SU-DHL-6 (cell line): Measurements from ENCODE around the gene OPN1MW2.
"Not testable (repeated sequence)": the region's sequence is repeated elsewhere in the genome, so short reads cannot be mapped to it uniquely, and the experiment has no call there.

Experiments used
- H2AFZ ChIP-seq: fragments of 200-600 bp; sonication (generic); 2 replicates; pipeline ENCODE4 v1.6.1; 2014; ENCODE audit warnings: low read depth, mild to moderate bottlenecking, moderate library complexity, mixed read lengths, antibody characterized with exemption, low read length; ENCODE audit not compliant: severe bottlenecking
- H3F3A ChIP-seq: fragments of 200-600 bp; shearing (Covaris generic); 2 replicates; pipeline ENCODE4 v1.6.0; 2016; ENCODE audit warnings: antibody characterized with exemption, mild to moderate bottlenecking; ENCODE audit not compliant: insufficient read depth
- H3K27ac ChIP-seq: fragments of 200-600 bp; sonication (generic); 2 replicates; pipeline ENCODE4 v1.5.1; 2016; ENCODE audit warnings: low read depth, mild to moderate bottlenecking, low read length, moderate library complexity, mixed read lengths
- H3K27me3 ChIP-seq: fragments of 200-600 bp; sonication (generic), shearing (Covaris generic); 2 replicates; pipeline ENCODE4 v1.6.0; 2014; ENCODE audit warnings: mild to moderate bottlenecking, low read length
- H3K36me3 ChIP-seq: fragments of 200-600 bp; sonication (generic); 2 replicates; pipeline ENCODE4 v1.6.1; 2014; ENCODE audit warnings: mild to moderate bottlenecking, low read length, mixed read lengths
- H3K4me2 ChIP-seq: fragments of 300-600, 200-600 bp; shearing (Covaris generic), sonication (generic); 2 replicates; pipeline ENCODE4 v1.6.0; 2014; ENCODE audit warnings: low read length, low read depth, mild to moderate bottlenecking; ENCODE audit not compliant: poor library complexity, severe bottlenecking
- H3K4me3 ChIP-seq: fragments of 200-600 bp; sonication (generic); 2 replicates; pipeline ENCODE4 v1.5.1; 2014; ENCODE audit warnings: antibody characterized with exemption, low read length, mild to moderate bottlenecking, mixed read lengths; ENCODE audit not compliant: insufficient read depth, poor library complexity, severe bottlenecking
- H3K79me2 ChIP-seq: fragments of 200-600 bp; sonication (generic); 2 replicates; pipeline ENCODE4 v1.6.1; 2014; ENCODE audit warnings: mild to moderate bottlenecking, low read length, moderate library complexity; ENCODE audit not compliant: insufficient read depth
- H3K9ac ChIP-seq: fragments of 200-600 bp; sonication (generic); 2 replicates; pipeline ENCODE4 v1.7.0; 2014; ENCODE audit warnings: mild to moderate bottlenecking, low read length
- H3K9me2 ChIP-seq: fragments of 200-600 bp; sonication (generic); replicated peaks from 2 replicates; pipeline ENCODE4 v1.6.1; 2014; ENCODE audit warnings: low read length; ENCODE audit not compliant: insufficient read depth
- H3K9me3 ChIP-seq: fragments of 200-600 bp; sonication (generic); 2 replicates; pipeline ENCODE4 v1.6.1; 2014; ENCODE audit warnings: low read length, mixed read lengths; ENCODE audit not compliant: insufficient read depth
- H4K20me1 ChIP-seq: fragments of 200-600 bp; sonication (generic); 2 replicates; pipeline ENCODE4 v1.6.1; 2014; ENCODE audit warnings: low read depth, mild to moderate bottlenecking, antibody characterized with exemption, low read length, moderate library complexity, mixed read lengths

The OPN1MW2 gene

DNA sequence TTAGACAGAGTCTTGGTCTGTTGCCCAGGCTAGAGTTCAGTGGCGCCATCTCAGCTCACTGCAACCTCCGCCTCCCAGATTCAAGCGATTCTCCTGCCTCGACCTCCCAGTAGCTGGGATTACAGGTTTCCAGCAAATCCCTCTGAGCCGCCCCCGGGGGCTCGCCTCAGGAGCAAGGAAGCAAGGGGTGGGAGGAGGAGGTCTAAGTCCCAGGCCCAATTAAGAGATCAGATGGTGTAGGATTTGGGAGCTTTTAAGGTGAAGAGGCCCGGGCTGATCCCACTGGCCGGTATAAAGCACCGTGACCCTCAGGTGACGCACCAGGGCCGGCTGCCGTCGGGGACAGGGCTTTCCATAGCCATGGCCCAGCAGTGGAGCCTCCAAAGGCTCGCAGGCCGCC lies at the start of gene OPN1MW2:
TSS of gene OPN1MW2 (plus strand) at position 301 of the 400 bp plus-strand sequence. CDS start at position 361, 60 bp downstream.
- not testable (repeated sequence) for H4K20me1 ChIP-seq, H3K9ac ChIP-seq, H3K9me3 ChIP-seq, H3K4me3 ChIP-seq, H3F3A ChIP-seq, H3K27me3 ChIP-seq, H3K79me2 ChIP-seq, H3K9me2 ChIP-seq, H3K36me3 ChIP-seq, H2AFZ ChIP-seq, H3K4me2 ChIP-seq, H3K27ac ChIP-seq

DNA sequence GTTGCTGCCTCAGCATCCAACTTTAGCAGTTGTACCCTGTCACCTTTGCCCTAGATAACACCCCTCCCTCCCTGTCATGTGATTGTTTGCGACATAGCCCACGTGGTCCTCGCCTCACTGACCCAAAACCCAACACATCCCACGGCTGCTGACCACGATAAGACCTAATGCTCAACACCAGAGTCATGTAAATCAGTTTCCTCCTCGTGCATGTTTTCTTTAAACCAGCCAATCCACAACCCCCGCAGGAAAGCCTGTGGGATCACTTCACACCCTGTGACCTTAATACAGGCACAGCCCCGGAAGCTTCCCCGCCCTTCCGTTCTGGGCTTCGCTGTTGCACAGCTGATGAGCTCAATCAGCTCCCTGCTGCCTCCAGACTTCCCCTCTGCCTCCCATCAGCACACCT lies 47.0 kb upstream of the OPN1MW2 start:
- H3K27ac ChIP-seq, H4K20me1 ChIP-seq, H3K4me3 ChIP-seq, H3K9ac ChIP-seq, H3K4me2 ChIP-seq, H3K27me3 ChIP-seq, H2AFZ ChIP-seq, H3K36me3 ChIP-seq, H3F3A ChIP-seq, H3K9me2 ChIP-seq, H3K9me3 ChIP-seq, H3K79me2 ChIP-seq: not testable (repeated sequence)

DNA sequence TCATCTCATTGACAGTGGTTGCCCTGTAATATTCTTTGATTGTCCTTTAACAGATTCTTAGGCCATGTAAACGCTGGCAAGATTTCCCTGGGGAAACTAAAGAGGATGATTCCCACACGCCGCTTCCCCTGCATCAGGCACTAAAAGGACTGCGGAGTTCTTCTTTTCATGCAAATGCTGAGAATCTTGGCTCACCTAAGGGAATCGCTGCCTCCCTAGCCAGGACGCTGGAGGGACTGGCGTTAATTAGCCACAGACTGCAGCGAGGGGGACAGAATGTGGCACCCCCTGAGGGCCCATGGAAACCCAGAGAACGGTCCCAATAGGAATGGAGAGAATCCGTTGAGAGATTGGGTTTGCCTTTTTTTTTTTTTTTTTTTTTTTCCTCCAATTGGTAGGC lies 45.2 kb upstream of the OPN1MW2 start:
- H3K79me2 ChIP-seq, H3K9ac ChIP-seq, H3F3A ChIP-seq, H3K9me2 ChIP-seq, H3K36me3 ChIP-seq, H3K4me2 ChIP-seq, H2AFZ ChIP-seq, H3K27ac ChIP-seq, H3K9me3 ChIP-seq, H4K20me1 ChIP-seq, H3K27me3 ChIP-seq, H3K4me3 ChIP-seq: not testable (repeated sequence)

DNA sequence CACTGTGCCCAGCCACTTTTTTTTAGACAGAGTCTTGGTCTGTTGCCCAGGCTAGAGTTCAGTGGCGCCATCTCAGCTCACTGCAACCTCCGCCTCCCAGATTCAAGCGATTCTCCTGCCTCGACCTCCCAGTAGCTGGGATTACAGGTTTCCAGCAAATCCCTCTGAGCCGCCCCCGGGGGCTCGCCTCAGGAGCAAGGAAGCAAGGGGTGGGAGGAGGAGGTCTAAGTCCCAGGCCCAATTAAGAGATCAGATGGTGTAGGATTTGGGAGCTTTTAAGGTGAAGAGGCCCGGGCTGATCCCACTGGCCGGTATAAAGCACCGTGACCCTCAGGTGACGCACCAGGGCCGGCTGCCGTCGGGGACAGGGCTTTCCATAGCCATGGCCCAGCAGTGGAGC lies 37.3 kb upstream of the OPN1MW2 start, which contains the start of gene OPN1MW:
TSS of gene OPN1MW (plus strand) at position 301 of the 400 bp plus-strand sequence. CDS start at position 383, 82 bp downstream.
- H3K9me2 ChIP-seq, H3K9me3 ChIP-seq: not testable (repeated sequence)

DNA sequence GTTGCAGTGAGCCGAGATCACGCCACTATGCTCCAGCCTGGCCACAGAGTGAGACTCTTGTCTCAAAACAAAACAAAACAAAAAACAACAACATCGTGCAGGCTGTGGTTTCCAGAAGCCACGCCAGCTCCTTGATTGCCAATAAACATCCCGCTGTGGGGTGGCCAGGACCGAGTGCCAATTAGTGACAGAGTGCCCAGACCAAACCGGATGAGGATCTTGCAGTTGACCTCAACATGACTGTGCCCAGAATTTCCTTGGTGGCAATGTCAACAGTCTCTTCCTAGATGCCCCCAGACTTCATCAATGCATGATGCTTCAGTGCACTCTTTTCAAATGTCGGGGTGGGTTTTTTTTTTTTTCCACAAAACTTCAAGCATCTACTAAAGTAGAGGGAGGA lies 35.8 kb upstream of the OPN1MW2 start:
- not testable (repeated sequence) for H3K79me2 ChIP-seq, H3K9me2 ChIP-seq, H3K9ac ChIP-seq, H3K27me3 ChIP-seq, H3K4me2 ChIP-seq, H3K36me3 ChIP-seq, H3K9me3 ChIP-seq, H3F3A ChIP-seq, H3K4me3 ChIP-seq, H2AFZ ChIP-seq, H4K20me1 ChIP-seq, H3K27ac ChIP-seq

More for the DNA sequence above, 37.3 kb upstream of the OPN1MW2 start, which contains the start of gene OPN1MW:
- H3K27ac ChIP-seq, H3F3A ChIP-seq, H4K20me1 ChIP-seq, H3K4me2 ChIP-seq, H3K9ac ChIP-seq, H3K4me3 ChIP-seq, H3K27me3 ChIP-seq, H2AFZ ChIP-seq, H3K36me3 ChIP-seq, H3K79me2 ChIP-seq: not testable (repeated sequence)

DNA sequence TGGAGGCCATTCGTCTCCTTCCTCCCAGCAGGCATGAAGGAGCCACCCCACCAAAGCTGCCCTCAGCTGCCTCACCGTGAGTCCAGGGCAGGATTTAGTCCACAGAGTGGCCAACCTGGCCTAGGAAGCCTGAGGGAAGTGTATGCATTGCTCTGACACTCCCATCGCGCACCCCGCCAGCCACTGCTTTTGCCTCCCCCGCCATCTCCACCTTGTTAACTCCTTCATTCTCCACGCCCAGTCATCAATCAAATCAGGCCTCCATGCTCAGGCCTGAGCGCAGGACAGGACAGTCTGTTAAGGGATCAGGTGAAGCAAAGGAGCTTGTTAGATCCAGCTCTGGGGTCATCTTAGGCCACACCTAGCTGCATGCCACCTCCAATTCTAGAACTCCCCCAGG lies 26.7 kb upstream of the OPN1MW2 start:
- not testable (repeated sequence) for H3K27ac ChIP-seq, H3F3A ChIP-seq, H4K20me1 ChIP-seq, H3K36me3 ChIP-seq, H2AFZ ChIP-seq, H3K79me2 ChIP-seq, H3K4me3 ChIP-seq, H3K9me2 ChIP-seq, H3K9ac ChIP-seq, H3K9me3 ChIP-seq, H3K4me2 ChIP-seq, H3K27me3 ChIP-seq

DNA sequence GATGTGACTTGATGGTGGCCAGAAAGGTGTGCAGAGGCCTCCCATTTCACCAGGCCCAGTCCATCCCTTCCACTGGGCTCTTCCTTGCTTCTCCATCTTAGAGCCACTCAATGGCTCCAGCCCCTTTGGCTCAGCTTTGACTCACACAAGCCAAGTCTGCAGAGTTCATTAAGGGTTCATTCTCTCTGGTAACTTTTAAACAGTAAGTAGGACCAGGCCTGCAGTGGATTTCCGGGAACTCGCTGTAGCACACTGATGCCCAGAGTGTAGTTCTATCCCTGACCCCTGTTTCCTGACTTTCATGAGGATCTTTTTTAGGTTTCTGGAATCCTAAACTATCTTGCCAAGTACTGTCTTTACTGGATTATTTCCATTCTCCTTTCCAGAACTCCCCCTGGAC lies 25.2 kb upstream of the OPN1MW2 start:
- H3K79me2 ChIP-seq, H3K27ac ChIP-seq, H2AFZ ChIP-seq, H3K4me2 ChIP-seq, H3K9me2 ChIP-seq, H3K27me3 ChIP-seq, H3K4me3 ChIP-seq, H3K9me3 ChIP-seq, H3K9ac ChIP-seq, H4K20me1 ChIP-seq, H3K36me3 ChIP-seq, H3F3A ChIP-seq: not testable (repeated sequence)

DNA sequence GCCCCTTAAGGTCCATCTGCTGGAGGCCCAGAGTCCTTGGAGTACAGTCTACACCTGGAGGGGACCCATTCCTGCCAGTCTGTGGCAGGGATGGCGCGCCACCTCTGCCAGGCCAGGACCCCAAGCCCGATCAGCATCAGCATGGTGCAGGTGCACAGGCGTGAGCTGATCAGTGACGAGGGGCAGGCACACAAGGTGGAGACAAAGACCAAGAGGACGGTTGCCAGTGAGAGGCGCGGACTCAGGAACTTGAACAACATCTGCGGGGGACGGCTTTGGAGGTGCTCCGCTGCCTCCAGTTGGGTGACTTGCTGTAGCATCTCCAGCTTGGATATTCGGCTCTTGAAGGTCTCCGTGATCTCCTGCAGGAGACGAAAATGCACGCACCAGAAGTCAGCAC lies 23.1 kb upstream of the OPN1MW2 start:
- not testable (repeated sequence) for H3K9me2 ChIP-seq, H4K20me1 ChIP-seq, H3K4me2 ChIP-seq, H3K9me3 ChIP-seq, H3K9ac ChIP-seq, H3K4me3 ChIP-seq, H3F3A ChIP-seq, H3K36me3 ChIP-seq, H3K27me3 ChIP-seq, H2AFZ ChIP-seq, H3K79me2 ChIP-seq, H3K27ac ChIP-seq
